ENCODE results near the gene ZNF780A.
A peak's percentile ranks its signal among the peaks of the same experiment; 100 is the strongest.
"Not testable (repeated sequence)": the region's sequence is repeated elsewhere in the genome, so short reads cannot be mapped to it uniquely, and the experiment has no call there.

Gene ZNF780A

GRCh38 chr19:40116075-40116474, 25.3 kb upstream of the ZNF780A start:
- TF ChIP-seq POU2F2 (IDR thresholded peaks at IDR 0.05; ENCODE audit: low read depth, low read length) (no peak), POLR2AphosphoS5 (IDR thresholded peaks at IDR 0.05; ENCODE audit: low read depth, low read length) (no peak), SPI1 (IDR thresholded peaks at IDR 0.05; ENCODE audit: low read depth, low read length) (no peak), PAX5 (IDR thresholded peaks at IDR 0.05; ENCODE audit: insufficient read depth, low read length, severe bottlenecking) (no peak), POLR2A (IDR thresholded peaks at IDR 0.05; ENCODE audit: low read depth, low read length) (no peak), TAF1 (IDR thresholded peaks at IDR 0.05; ENCODE audit: low read depth, low read length) (no peak)
- DNase-seq (ENCODE audit: insufficient read length, low spot score) (no peak), FAIRE-seq (no peak)

- not testable (repeated sequence) for DNase-seq (ENCODE audit: insufficient read length, low spot score); FAIRE-seq
Observed at GRCh38 chr19:40114119-40114518, 23.4 kb upstream of the ZNF780A start.

- DNase-seq (ENCODE audit: insufficient read length, low spot score); FAIRE-seq: not testable (repeated sequence)
Observed at GRCh38 chr19:40112271-40112670, 21.5 kb upstream of the ZNF780A start.

- TF ChIP-seq TAF1 (IDR thresholded peaks at IDR 0.05; ENCODE audit: low read depth, low read length) (no peak), SPI1 (IDR thresholded peaks at IDR 0.05; ENCODE audit: low read depth, low read length) (no peak), POLR2AphosphoS5 (IDR thresholded peaks at IDR 0.05; ENCODE audit: low read depth, low read length) (no peak), POLR2A (IDR thresholded peaks at IDR 0.05; ENCODE audit: low read depth, low read length) (no peak), POU2F2 (IDR thresholded peaks at IDR 0.05; ENCODE audit: low read depth, low read length) (no peak), PAX5 (IDR thresholded peaks at IDR 0.05; ENCODE audit: insufficient read depth, low read length, severe bottlenecking) (no peak)
- FAIRE-seq (no peak), DNase-seq (ENCODE audit: insufficient read length, low spot score) (no peak)
Observed at GRCh38 chr19:40110570-40110969, 19.8 kb upstream of the ZNF780A start.

- no peak for TF ChIP-seq POU2F2 (IDR thresholded peaks at IDR 0.05; ENCODE audit: low read depth, low read length)
- no peak for TF ChIP-seq POLR2A (IDR thresholded peaks at IDR 0.05; ENCODE audit: low read depth, low read length)
- TF ChIP-seq POLR2AphosphoS5 (IDR thresholded peaks at IDR 0.05; ENCODE audit: low read depth, low read length) = no peak
- TF ChIP-seq PAX5 (IDR thresholded peaks at IDR 0.05; ENCODE audit: insufficient read depth, low read length, severe bottlenecking) = no peak
- no peak for TF ChIP-seq SPI1 (IDR thresholded peaks at IDR 0.05; ENCODE audit: low read depth, low read length)
- TF ChIP-seq TAF1 (IDR thresholded peaks at IDR 0.05; ENCODE audit: low read depth, low read length) = no peak
- FAIRE-seq (no peak), DNase-seq (ENCODE audit: insufficient read length, low spot score) (no peak)
Observed at GRCh38 chr19:40104754-40105153, 14.0 kb upstream of the ZNF780A start.

- DNase-seq (ENCODE audit: insufficient read length, low spot score) = no peak
- no peak for TF ChIP-seq TAF1 (IDR thresholded peaks at IDR 0.05; ENCODE audit: low read depth, low read length)
- no peak for TF ChIP-seq POLR2A (IDR thresholded peaks at IDR 0.05; ENCODE audit: low read depth, low read length)
- no peak for TF ChIP-seq POU2F2 (IDR thresholded peaks at IDR 0.05; ENCODE audit: low read depth, low read length)
- TF ChIP-seq POLR2AphosphoS5 (IDR thresholded peaks at IDR 0.05; ENCODE audit: low read depth, low read length) = no peak
- TF ChIP-seq PAX5 (IDR thresholded peaks at IDR 0.05; ENCODE audit: insufficient read depth, low read length, severe bottlenecking) = no peak
- no peak for TF ChIP-seq SPI1 (IDR thresholded peaks at IDR 0.05; ENCODE audit: low read depth, low read length)
Observed at GRCh38 chr19:40103600-40103999, 12.9 kb upstream of the ZNF780A start.

GRCh38 chr19:40101813-40102212, 11.1 kb upstream of the ZNF780A start:
- FAIRE-seq (no peak), DNase-seq (ENCODE audit: insufficient read length, low spot score) (no peak)
- TF ChIP-seq TAF1 (IDR thresholded peaks at IDR 0.05; ENCODE audit: low read depth, low read length) (no peak), PAX5 (IDR thresholded peaks at IDR 0.05; ENCODE audit: insufficient read depth, low read length, severe bottlenecking) (no peak)

More at GRCh38 chr19:40103600-40103999, 12.9 kb upstream of the ZNF780A start:
- FAIRE-seq = no peak

- DNase-seq (ENCODE audit: insufficient read length, low spot score) = no peak
- TF ChIP-seq TAF1 (IDR thresholded peaks at IDR 0.05; ENCODE audit: low read depth, low read length) = no peak
- no peak for TF ChIP-seq PAX5 (IDR thresholded peaks at IDR 0.05; ENCODE audit: insufficient read depth, low read length, severe bottlenecking)
- no peak for TF ChIP-seq POLR2AphosphoS5 (IDR thresholded peaks at IDR 0.05; ENCODE audit: low read depth, low read length)
- no peak for TF ChIP-seq SPI1 (IDR thresholded peaks at IDR 0.05; ENCODE audit: low read depth, low read length)
- TF ChIP-seq POLR2A (IDR thresholded peaks at IDR 0.05; ENCODE audit: low read depth, low read length) = no peak
- TF ChIP-seq POU2F2 (IDR thresholded peaks at IDR 0.05; ENCODE audit: low read depth, low read length) = no peak
- no peak for FAIRE-seq
Observed at GRCh38 chr19:40093416-40093815, 2.7 kb upstream of the ZNF780A start.

- FAIRE-seq = no peak
Observed at GRCh38 chr19:40091205-40092129, 724 bp upstream of the ZNF780A start.

GRCh38 chr19:40089462-40089861, 1.3 kb downstream of the ZNF780A start:
- FAIRE-seq = peak; percentile 35

More at GRCh38 chr19:40091205-40092129, 724 bp upstream of the ZNF780A start:
- TF ChIP-seq POU2F2 (IDR thresholded peaks at IDR 0.05; ENCODE audit: low read depth, low read length) = no peak
- TF ChIP-seq SPI1 (IDR thresholded peaks at IDR 0.05; ENCODE audit: low read depth, low read length) = peak; percentile 46
- no peak for TF ChIP-seq PAX5 (IDR thresholded peaks at IDR 0.05; ENCODE audit: insufficient read depth, low read length, severe bottlenecking)
- no peak for TF ChIP-seq POLR2A (IDR thresholded peaks at IDR 0.05; ENCODE audit: low read depth, low read length)
- DNase-seq (ENCODE audit: insufficient read length, low spot score) = no peak

More at GRCh38 chr19:40089462-40089861, 1.3 kb downstream of the ZNF780A start:
- no peak for DNase-seq (ENCODE audit: insufficient read length, low spot score)
- TF ChIP-seq TAF1 (IDR thresholded peaks at IDR 0.05; ENCODE audit: low read depth, low read length) = no peak
- no peak for TF ChIP-seq POU2F2 (IDR thresholded peaks at IDR 0.05; ENCODE audit: low read depth, low read length)
- TF ChIP-seq PAX5 (IDR thresholded peaks at IDR 0.05; ENCODE audit: insufficient read depth, low read length, severe bottlenecking) = no peak
- no peak for TF ChIP-seq SPI1 (IDR thresholded peaks at IDR 0.05; ENCODE audit: low read depth, low read length)
- no peak for TF ChIP-seq POLR2A (IDR thresholded peaks at IDR 0.05; ENCODE audit: low read depth, low read length)
- TF ChIP-seq POLR2AphosphoS5 (IDR thresholded peaks at IDR 0.05; ENCODE audit: low read depth, low read length) = no peak

Measured in GM12891 (cell line).